ENCODE data around the gene AARS2. TPM values are rescaled to one million over a fixed set of nuclear protein-coding genes. Genes with fewer than 3 reads are reported as not detected.

Gene AARS2
- total RNA-seq, 4 donors from 2014 or later = 9.0 to 21.9 (median 12.2) TPM

DNA sequence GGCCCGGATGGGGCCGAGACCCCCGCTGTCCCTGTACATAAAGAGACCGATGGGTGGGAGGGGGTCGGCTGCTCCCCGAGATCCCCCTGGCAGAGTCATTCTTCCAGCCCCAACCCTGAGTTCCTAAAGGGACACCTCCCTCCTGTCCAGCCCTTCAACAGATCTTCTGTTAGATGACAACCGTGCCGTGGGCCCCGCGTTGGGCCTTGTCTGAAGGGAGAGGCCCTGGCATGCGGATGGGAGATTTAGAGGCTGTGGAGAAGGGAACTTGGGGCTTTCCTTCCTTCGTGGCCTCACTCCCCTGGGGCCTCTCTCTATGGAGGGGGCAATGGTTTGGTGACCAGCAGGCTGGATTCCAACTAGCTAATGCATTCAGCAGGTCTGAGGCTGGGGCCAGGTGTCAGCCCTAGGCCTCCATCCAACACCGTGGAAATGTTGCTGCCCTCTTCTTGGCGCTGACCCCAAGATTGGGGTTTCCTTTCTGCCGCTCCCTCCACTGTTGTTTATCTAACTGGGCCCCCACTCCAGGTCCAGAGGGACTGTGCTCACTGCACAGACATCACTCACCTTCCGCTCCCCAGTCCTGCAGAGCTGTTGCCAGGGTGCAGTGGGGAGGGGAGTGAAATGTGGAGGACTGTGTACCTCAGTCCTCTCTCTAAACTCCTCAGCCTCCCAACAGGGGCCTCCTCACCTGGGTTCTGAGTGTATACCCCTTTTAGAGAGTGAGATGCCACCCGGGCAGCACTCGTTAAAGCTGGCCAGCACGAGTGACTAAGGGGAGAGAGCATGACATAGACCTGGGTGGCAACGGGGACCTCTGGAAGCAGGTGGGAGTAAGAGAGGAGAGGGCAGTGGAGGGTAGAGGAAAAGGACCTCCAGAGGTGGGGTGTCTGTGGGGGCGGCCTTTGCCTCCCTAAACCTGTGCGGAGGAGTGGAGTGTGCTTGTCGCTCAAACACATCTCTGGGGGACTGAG, 36.2 kb downstream of the AARS2 start:
- no peaks in the 10 kb centered on the region for H3K9me3 ChIP-seq
- no peak overlapping the region for H3K4me3 ChIP-seq
- H3K27ac ChIP-seq = no peak overlapping the region
- no peaks in the 10 kb centered on the region for H3K36me3 ChIP-seq
- 80 to 95% methylated on average over 4 to 14 of the region's 23 CpGs for WGBS, 2 donors
- no peak for DNase-seq
- peaks cover 0 to 89% (median 2%) of the 10 kb centered on the region in 4 donors for H3K27me3 ChIP-seq
- H3K4me1 ChIP-seq = peaks cover 8 to 15% (median 10%) of the 10 kb centered on the region in 3 donors
- intact Hi-C loops (cut with DNase I) = no loop called here
- TF ChIP-seq, protein P1, sequence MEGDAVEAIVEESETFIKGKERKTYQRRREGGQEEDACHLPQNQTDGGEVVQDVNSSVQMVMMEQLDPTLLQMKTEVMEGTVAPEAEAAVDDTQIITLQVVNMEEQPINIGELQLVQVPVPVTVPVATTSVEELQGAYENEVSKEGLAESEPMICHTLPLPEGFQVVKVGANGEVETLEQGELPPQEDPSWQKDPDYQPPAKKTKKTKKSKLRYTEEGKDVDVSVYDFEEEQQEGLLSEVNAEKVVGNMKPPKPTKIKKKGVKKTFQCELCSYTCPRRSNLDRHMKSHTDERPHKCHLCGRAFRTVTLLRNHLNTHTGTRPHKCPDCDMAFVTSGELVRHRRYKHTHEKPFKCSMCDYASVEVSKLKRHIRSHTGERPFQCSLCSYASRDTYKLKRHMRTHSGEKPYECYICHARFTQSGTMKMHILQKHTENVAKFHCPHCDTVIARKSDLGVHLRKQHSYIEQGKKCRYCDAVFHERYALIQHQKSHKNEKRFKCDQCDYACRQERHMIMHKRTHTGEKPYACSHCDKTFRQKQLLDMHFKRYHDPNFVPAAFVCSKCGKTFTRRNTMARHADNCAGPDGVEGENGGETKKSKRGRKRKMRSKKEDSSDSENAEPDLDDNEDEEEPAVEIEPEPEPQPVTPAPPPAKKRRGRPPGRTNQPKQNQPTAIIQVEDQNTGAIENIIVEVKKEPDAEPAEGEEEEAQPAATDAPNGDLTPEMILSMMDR (IDR thresholded peaks at IDR 0.05) = no peak
- no peak for TF ChIP-seq POLR2A (IDR thresholded peaks at IDR 0.05)

DNA sequence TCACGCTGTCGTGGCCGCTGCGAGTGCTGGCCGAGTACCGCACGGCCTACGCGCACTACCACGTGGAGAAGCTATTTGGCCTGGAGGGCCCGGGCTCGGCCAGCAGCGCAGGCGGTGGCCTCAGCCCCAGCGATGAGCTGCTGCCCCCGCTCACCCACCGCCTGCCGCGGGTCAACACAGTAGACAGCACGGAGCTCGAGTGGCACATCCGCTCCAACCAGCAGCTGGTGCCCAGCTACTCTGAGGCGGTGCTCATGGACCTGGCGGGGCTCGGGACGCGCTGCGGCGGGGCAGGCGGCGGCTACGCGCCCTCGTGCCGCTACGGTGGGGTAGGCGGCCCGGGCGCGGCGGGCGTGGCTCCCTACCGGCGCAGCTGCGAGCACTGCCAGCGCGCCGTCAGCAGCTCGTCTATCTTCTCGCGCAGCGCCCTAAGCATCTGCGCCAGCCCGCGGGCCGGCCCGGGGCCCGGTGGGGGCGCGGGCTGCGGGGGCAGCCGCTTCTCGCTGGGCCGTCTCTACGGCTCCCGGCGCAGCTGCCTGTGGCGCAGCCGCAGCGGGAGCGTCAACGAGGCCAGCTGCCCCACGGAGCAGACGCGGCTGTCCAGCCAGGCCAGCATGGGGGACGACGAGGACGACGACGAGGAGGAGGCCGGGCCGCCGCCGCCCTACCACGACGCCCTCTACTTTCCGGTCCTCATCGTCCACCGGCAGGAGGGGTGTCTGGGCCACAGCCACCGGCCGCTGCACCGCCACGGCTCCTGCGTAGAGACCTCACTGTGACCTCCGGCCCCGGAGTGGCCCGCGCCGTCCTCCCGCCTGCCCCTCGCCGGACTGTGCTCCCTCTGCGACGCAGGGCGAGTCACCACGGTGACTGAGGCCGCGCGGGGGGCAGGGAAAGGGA, 37.1 kb downstream of the AARS2 start:
- DNase-seq = no peak
- Histone ChIP-seq H3K4me1 (peaks cover 8 to 19% (median 11%) of the 10 kb centered on the region in 3 donors), H3K27me3 (peaks cover 0 to 97% (median 5%) of the 10 kb centered on the region in 4 donors)

DNA sequence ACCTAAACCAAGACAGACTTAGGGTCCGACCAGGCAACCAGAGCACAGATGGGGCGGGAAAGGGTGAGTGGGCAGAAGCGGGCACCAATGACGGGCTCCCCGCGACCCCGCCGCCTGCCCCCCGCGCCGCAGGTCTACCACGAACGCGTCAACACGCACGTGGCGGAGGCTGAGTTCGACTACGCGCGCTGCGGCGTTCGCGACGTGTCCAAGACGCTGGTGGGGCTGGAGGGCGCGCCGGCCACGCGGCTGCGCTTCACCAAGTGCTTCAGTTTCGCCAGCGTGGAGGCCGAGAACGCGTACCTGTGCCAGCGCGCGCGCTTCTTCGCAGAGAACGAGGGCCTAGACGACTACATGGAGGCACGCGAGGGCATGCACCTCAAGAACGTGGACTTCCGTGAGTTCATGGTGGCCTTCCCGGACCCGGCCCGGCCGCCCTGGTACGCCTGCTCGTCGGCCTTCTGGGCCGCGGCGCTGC, 37.8 kb downstream of the AARS2 start:
- no peaks in the 10 kb centered on the region for H3K36me3 ChIP-seq
- intact Hi-C loops (cut with DNase I) = no loop called here
- peaks cover 0 to 99% (median 5%) of the 10 kb centered on the region in 4 donors for H3K27me3 ChIP-seq
- H3K27ac ChIP-seq = no peak overlapping the region
- peaks cover 8 to 26% (median 18%) of the 10 kb centered on the region in 3 donors for H3K4me1 ChIP-seq
- H3K9me3 ChIP-seq = no peaks in the 10 kb centered on the region
- DNase-seq = no peak
- 84 to 87% methylated on average over 31 to 44 of the region's 59 CpGs for WGBS, 2 donors
- TF ChIP-seq POLR2A (IDR thresholded peaks at IDR 0.05) = no peak
- TF ChIP-seq, protein P1 (IDR thresholded peaks at IDR 0.05) = no peak
- H3K4me3 ChIP-seq = peak overlapping the region in 2 of 4 donors; percentile 42 to 63

More for the DNA sequence above, 37.1 kb downstream of the AARS2 start:
- 23 to 31% methylated on average over 13 to 24 of the region's 109 CpGs for WGBS, 2 donors
- TF ChIP-seq POLR2A (IDR thresholded peaks at IDR 0.05) = no peak
- no peaks in the 10 kb centered on the region for H3K36me3 ChIP-seq
- H3K4me3 ChIP-seq = peak overlapping the region; percentile 5 to 63 (median 26)
- H3K27ac ChIP-seq = no peak overlapping the region
- H3K9me3 ChIP-seq = no peaks in the 10 kb centered on the region
- intact Hi-C loops (cut with DNase I) = no loop called here

DNA sequence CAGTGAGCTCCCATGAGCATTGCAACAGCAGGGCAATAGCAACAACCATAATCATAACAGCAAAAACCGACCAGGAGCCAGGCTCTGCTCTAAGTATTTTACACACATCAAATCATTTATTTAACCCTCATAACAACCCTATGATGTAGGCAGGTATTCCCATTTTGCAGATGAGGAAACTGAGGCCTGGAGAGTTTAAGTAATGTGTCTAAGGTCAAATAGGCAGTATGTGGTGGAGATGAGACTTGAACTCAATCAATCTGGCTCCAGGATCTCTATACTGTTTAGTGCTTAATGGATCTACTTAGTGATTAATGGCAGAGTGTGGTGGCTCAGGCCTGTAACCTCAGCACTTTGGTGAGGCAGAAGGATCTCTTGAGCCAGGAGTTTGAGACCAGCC, 39.5 kb downstream of the AARS2 start:
- Histone ChIP-seq H3K4me1 (peaks cover 8 to 29% (median 21%) of the 10 kb centered on the region in 3 donors), H3K9me3 (no peaks in the 10 kb centered on the region), H3K4me3 (no peak overlapping the region), H3K27me3 (peaks cover 0 to 100% (median 8%) of the 10 kb centered on the region in 4 donors), H3K27ac (no peak overlapping the region), H3K36me3 (no peaks in the 10 kb centered on the region)
- 50% methylated on average over 1 of the region's 1 CpG; no CpG with 5 or more reads in 1 of the 2 donors for WGBS, 2 donors
- intact Hi-C loops (cut with DNase I) = no loop called here
- TF ChIP-seq, protein P1 (IDR thresholded peaks at IDR 0.05) = no peak
- no peak for DNase-seq

DNA sequence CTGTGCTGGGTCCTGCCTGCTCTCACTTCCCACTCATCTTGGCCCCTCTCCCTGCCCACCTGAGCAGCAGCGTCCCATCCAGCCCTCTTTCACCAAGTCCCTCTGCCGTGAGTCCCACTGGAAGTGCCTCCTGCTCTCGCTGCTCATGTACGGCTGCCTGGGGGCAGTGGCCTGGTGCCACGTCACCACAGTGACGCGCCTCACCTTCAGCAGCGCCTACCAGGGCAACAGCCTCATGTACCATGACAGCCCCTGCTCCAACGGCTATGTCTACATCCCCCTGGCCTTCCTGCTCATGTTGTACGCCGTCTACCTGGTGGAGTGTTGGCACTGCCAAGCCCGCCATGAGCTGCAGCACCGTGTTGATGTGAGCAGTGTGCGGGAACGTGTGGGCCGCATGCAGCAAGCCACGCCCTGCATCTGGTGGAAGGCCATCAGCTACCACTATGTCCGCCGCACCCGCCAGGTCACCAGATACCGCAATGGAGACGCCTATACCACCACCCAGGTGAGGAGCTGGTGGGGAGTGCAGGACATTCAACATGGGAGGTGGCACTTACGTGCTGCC, 40.1 kb downstream of the AARS2 start:
- Histone ChIP-seq H3K4me3 (no peak overlapping the region), H3K9me3 (no peaks in the 10 kb centered on the region), H3K27ac (no peak overlapping the region), H3K27me3 (peaks cover 0 to 100% (median 10%) of the 10 kb centered on the region in 4 donors), H3K4me1 (peaks cover 8 to 29% (median 21%) of the 10 kb centered on the region in 3 donors), H3K36me3 (no peaks in the 10 kb centered on the region)
- TF ChIP-seq POLR2A (IDR thresholded peaks at IDR 0.05) = no peak
- TF ChIP-seq, protein P1 (IDR thresholded peaks at IDR 0.05) = no peak
- no peak for DNase-seq
- 72 to 82% methylated on average over 9 of the region's 23 CpGs for WGBS, 2 donors
- intact Hi-C loops (cut with DNase I) = no loop called here
